Measurements from ENCODE around the gene MRAS. TPM values are rescaled to one million over a fixed set of nuclear protein-coding genes. Genes with fewer than 3 reads are reported as not detected.

The MRAS gene
- polyA plus RNA-seq, 1 donor from 2014 or later = 52.8 TPM

DNA sequence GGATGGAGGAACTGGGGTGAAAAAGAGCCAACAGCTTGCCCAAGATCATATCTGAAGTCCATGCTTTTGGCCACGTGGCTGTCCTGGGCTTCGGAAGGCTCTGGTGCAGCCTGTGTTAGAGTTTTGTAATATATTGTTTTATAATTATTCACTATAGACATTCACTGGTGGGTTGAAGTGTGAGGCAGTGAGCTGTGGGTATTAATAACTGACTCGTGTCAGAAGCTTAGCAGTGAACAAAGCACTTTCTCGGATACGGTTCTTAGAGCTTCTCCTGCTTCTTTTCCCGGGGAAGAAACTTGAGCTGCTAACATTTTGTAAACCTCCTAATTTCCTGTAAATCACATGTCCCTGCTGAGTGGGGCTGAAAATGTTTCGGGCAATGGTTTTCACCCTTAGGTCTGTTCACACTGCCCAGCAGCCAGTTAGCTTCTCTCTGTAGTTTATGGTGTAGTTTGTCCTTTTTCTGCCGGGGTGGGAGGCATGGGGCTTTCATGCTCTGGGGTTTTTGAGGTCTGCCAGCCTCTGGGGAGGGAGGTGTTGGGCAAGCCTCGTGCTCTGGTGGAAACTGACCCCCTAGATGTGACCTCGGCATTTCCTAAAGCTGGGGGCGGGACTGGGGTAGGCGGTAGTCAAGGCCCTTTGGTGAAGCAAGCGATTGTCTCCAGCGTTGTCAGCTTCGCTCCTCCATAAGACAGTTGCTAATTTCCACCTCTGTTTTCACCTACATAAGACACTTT, 1.7 kb downstream of the MRAS start:
- no peaks in the 10 kb centered on the region for H3K9me3 ChIP-seq (ENCODE audit: low read length)
- no peak overlapping the region for H2AFZ ChIP-seq (ENCODE audit: low read depth, low read length)
- peak overlapping the region; percentile 74 for H3K4me3 ChIP-seq (ENCODE audit: low read length)
- H3F3A ChIP-seq (ENCODE audit: insufficient read depth, low read length, poor library complexity, severe bottlenecking) = no peaks in the 10 kb centered on the region
- H3K79me2 ChIP-seq (replicated peaks; ENCODE audit: insufficient read depth, low read length) = no peaks in the 10 kb centered on the region
- no peaks in the 10 kb centered on the region for H3K27me3 ChIP-seq (ENCODE audit: insufficient read depth, low read depth, low read length)
- no peak overlapping the region for H3K27ac ChIP-seq (ENCODE audit: low read length)
- H3K4me2 ChIP-seq (ENCODE audit: low read length) = peak overlapping the region; percentile 54
- H4K20me1 ChIP-seq (ENCODE audit: insufficient read depth) = no peaks in the 10 kb centered on the region
- H3K9me2 ChIP-seq (ENCODE audit: insufficient read depth, low read length) = no peaks in the 10 kb centered on the region
- no peak overlapping the region for H3K9ac ChIP-seq (ENCODE audit: low read length)
- no peaks in the 10 kb centered on the region for H3K36me3 ChIP-seq (ENCODE audit: insufficient read depth, low read length)
- no peak for TF ChIP-seq POLR2AphosphoS5 (IDR thresholded peaks at IDR 0.05)
- no peak for TF ChIP-seq RAD21 (conservative IDR thresholded peaks at IDR 0.05)
- TF ChIP-seq, protein P1, sequence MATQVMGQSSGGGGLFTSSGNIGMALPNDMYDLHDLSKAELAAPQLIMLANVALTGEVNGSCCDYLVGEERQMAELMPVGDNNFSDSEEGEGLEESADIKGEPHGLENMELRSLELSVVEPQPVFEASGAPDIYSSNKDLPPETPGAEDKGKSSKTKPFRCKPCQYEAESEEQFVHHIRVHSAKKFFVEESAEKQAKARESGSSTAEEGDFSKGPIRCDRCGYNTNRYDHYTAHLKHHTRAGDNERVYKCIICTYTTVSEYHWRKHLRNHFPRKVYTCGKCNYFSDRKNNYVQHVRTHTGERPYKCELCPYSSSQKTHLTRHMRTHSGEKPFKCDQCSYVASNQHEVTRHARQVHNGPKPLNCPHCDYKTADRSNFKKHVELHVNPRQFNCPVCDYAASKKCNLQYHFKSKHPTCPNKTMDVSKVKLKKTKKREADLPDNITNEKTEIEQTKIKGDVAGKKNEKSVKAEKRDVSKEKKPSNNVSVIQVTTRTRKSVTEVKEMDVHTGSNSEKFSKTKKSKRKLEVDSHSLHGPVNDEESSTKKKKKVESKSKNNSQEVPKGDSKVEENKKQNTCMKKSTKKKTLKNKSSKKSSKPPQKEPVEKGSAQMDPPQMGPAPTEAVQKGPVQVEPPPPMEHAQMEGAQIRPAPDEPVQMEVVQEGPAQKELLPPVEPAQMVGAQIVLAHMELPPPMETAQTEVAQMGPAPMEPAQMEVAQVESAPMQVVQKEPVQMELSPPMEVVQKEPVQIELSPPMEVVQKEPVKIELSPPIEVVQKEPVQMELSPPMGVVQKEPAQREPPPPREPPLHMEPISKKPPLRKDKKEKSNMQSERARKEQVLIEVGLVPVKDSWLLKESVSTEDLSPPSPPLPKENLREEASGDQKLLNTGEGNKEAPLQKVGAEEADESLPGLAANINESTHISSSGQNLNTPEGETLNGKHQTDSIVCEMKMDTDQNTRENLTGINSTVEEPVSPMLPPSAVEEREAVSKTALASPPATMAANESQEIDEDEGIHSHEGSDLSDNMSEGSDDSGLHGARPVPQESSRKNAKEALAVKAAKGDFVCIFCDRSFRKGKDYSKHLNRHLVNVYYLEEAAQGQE (IDR thresholded peaks at IDR 0.05; ENCODE audit: borderline replicate concordance) = no peak
- no peak for TF ChIP-seq SMC3 (conservative IDR thresholded peaks at IDR 0.05; ENCODE audit: poor library complexity)
- TF ChIP-seq, protein P2, sequence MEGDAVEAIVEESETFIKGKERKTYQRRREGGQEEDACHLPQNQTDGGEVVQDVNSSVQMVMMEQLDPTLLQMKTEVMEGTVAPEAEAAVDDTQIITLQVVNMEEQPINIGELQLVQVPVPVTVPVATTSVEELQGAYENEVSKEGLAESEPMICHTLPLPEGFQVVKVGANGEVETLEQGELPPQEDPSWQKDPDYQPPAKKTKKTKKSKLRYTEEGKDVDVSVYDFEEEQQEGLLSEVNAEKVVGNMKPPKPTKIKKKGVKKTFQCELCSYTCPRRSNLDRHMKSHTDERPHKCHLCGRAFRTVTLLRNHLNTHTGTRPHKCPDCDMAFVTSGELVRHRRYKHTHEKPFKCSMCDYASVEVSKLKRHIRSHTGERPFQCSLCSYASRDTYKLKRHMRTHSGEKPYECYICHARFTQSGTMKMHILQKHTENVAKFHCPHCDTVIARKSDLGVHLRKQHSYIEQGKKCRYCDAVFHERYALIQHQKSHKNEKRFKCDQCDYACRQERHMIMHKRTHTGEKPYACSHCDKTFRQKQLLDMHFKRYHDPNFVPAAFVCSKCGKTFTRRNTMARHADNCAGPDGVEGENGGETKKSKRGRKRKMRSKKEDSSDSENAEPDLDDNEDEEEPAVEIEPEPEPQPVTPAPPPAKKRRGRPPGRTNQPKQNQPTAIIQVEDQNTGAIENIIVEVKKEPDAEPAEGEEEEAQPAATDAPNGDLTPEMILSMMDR (IDR thresholded peaks at IDR 0.05; ENCODE audit: poor library complexity, severe bottlenecking) = no peak
- no peak for TF ChIP-seq MXI1 (conservative IDR thresholded peaks at IDR 0.05; ENCODE audit: poor library complexity, severe bottlenecking)
- no peak for TF ChIP-seq EZH2 (IDR thresholded peaks at IDR 0.05; ENCODE audit: borderline replicate concordance, insufficient read depth, low read length, poor library complexity, severe bottlenecking)
- no peak for TF ChIP-seq TAF1 (IDR thresholded peaks at IDR 0.05; ENCODE audit: low read depth)
- TF ChIP-seq EP300 (conservative IDR thresholded peaks at IDR 0.05; ENCODE audit: poor library complexity, severe bottlenecking) = no peak

DNA sequence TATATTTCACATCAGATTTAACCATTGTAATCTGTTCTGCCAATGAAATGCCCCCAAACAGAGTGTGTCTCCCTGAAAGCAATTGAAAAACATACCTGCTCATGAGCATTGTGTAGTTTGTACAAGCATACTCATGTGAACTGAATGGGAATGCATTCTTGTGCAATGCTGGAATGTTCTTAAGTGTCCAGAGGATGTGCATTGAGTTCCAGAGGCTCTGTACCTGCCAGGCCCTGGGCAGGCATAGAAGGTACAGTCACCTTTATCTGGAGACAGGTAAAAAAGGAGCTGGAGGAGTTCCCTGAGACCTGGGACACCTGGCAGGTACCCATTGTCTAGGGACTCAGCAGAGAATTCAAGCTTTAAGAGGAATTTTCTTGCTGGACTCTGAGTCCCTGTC, 2.8 kb downstream of the MRAS start:
- no peaks in the 10 kb centered on the region for H3K36me3 ChIP-seq (ENCODE audit: insufficient read depth, low read length)
- no peaks in the 10 kb centered on the region for H3K27me3 ChIP-seq (ENCODE audit: insufficient read depth, low read depth, low read length)
- no peak overlapping the region for H2AFZ ChIP-seq (ENCODE audit: low read depth, low read length)
- TF ChIP-seq, protein P1 (IDR thresholded peaks at IDR 0.05; ENCODE audit: borderline replicate concordance) = no peak
- TF ChIP-seq RAD21 (conservative IDR thresholded peaks at IDR 0.05) = no peak
- no peaks in the 10 kb centered on the region for H4K20me1 ChIP-seq (ENCODE audit: insufficient read depth)
- H3F3A ChIP-seq (ENCODE audit: insufficient read depth, low read length, poor library complexity, severe bottlenecking) = no peaks in the 10 kb centered on the region
- H3K79me2 ChIP-seq (replicated peaks; ENCODE audit: insufficient read depth, low read length) = no peaks in the 10 kb centered on the region
- no peak overlapping the region for H3K27ac ChIP-seq (ENCODE audit: low read length)
- no peaks in the 10 kb centered on the region for H3K9me2 ChIP-seq (ENCODE audit: insufficient read depth, low read length)
- H3K9me3 ChIP-seq (ENCODE audit: low read length) = no peaks in the 10 kb centered on the region
- no peak overlapping the region for H3K4me2 ChIP-seq (ENCODE audit: low read length)
- no peak overlapping the region for H3K9ac ChIP-seq (ENCODE audit: low read length)
- no peak overlapping the region for H3K4me3 ChIP-seq (ENCODE audit: low read length)
